GM12892 (cell line): ENCODE results near the gene CLN6.

ENCODE experiments used
- POLR2A ChIP-seq: IDR thresholded peaks from 2 replicates; pipeline ENCODE4 v1.6.1; 2011; ENCODE audit warnings: low read depth, low read length, control low read depth
- TAF1 ChIP-seq: IDR thresholded peaks from 2 replicates; pipeline ENCODE4 v1.6.1; 2011; ENCODE audit warnings: low read depth, mild to moderate bottlenecking, control low read depth, low read length, borderline replicate concordance

DNA sequence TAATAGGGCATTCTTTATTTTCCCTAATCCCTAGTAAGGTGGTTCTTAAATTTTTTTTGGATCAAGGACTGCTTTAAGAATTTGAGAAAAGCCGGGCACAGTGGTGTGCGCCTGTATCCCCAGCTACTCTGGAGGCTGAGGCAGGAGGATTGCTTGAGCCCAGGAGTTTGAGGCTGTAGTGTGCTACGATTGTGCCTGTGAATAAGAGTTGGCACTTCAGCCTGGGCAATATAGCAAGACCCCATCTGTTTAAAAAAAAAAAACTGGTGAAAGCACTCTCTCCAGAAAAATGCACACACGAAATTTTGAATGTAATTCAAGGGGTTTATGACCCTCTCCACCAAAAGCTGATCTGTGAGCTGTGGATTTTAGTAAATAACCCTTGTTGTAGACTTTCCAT is 56.4 kb downstream of the CLN6 start:
- TF ChIP-seq POLR2A (no peak), TAF1 (no peak)
